HG02870 (cell line): ENCODE measurements around the gene CLPTM1.
"Not testable (repeated sequence)": the region's sequence is repeated elsewhere in the genome, so short reads cannot be mapped to it uniquely, and the experiment has no call there.

ENCODE experiments used
- ATAC-seq: cut with Tn5 transposase; IDR thresholded peaks from one replicate; pipeline ENCODE4 v1.9.1; 2021; ENCODE audit warnings: mild to moderate bottlenecking, moderate library complexity; ENCODE audit not compliant: unreplicated experiment

Gene CLPTM1

GRCh38 chr19:44942067-44942571, 13.1 kb upstream of the CLPTM1 start, which contains the start of gene APOC4:
Gene APOC4, plus strand, starts transcription at chr19:44942237. Its CDS starts 41 bp downstream, at chr19:44942278.
- no peak for ATAC-seq

DNA sequence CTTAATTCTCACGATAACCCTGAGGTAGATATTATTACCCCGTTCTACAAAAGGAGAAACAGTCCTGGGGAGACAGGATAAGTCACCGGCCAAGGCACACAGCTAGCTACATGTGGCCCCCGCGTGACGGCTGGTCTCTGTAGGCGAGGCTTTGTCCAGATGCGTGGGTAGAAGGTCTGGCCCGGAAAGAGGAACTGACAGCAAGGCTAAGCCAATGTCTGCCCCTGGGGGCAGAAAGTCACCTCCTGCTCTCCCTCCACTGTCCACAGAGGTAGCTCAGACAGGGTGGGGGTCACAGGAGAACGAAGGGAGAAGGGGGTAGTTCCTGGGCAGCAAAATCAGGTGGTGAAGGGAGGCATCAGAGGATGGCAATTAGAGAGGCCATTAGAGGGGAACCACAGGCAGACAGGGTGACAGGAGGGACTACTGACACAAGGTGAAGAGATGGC, 11.4 kb upstream of the CLPTM1 start:
- peak; percentile 65 for ATAC-seq

DNA sequence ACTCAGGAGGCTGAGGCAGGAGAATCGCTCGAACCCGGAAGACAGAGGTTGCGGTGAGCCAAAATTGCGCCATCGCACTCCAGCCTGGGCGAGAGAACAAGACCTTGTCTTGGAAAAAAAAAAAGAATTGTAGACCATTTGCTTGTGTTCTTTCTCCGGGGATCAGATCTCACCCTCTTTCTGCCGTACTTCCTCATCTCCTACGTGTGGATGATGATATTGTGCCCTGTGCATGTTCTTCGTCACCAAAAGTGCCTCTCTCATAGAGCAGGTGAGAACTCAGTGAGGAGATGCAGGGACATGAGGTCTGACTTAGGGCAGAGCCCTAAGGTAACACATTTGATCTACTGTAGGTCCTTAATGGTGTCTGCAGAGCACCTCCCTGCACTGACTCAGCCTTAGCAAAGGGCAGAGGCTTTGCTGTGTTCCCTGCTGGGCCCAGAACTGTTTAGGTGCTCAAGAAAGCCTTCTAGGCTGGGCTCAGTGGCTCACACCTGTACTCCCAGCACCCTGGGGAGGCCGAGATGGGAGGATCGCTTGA, 8.1 kb upstream of the CLPTM1 start:
- no peak for ATAC-seq

GRCh38 chr19:44948237-44948636, 6.9 kb upstream of the CLPTM1 start:
- no peak for ATAC-seq

DNA sequence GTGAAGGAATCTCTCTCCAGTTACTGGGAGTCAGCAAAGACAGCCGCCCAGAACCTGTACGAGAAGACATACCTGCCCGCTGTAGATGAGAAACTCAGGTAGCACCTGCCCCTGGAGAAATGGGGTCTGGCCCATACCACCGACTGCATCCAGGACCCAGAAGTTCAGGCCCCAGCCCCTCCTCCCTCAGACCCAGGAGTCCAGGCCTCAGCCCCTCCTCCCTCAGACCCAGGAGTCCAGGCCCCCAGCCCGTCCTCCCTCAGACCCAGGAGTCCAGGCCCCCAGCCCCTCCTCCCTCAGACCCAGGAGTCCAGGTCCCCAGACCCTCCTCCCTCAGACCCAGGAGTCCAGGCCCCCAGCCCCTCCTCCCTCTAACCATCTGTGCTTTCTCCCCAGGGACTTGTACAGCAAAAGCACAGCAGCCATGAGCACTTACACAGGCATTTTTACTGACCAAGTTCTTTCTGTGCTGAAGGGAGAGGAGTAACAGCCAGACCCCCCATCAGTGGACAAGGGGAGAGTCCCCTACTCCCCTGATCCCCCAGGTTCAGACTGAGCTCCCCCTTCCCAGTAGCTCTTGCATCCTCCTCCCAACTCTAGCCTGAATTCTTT, 6.3 kb upstream of the CLPTM1 start:
- ATAC-seq: no peak

- ATAC-seq: no peak
Observed at GRCh38 chr19:44949550-44949949, 5.6 kb upstream of the CLPTM1 start.

- no peak for ATAC-seq
Observed at GRCh38 chr19:44951179-44952159, 3.7 kb upstream of the CLPTM1 start.

DNA sequence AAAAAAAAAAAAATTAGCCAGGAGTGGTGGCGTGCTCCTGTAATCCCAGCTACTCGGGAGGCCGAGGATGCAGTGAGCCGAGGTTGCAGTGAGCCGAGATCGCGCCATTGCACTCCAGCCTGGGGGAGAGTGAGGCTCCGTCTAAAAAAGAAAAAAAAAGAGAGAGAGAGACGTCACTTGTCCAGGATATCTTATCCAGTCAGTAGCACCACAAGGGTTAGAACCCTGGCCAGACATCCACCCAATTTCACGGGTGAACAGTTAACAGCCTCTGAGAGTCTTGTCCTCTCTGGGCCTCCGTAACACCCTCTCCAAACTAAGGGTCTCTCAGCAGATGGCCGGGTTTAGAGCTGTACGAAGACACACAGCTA, 917 bp upstream of the CLPTM1 start:
- no peak for ATAC-seq

DNA sequence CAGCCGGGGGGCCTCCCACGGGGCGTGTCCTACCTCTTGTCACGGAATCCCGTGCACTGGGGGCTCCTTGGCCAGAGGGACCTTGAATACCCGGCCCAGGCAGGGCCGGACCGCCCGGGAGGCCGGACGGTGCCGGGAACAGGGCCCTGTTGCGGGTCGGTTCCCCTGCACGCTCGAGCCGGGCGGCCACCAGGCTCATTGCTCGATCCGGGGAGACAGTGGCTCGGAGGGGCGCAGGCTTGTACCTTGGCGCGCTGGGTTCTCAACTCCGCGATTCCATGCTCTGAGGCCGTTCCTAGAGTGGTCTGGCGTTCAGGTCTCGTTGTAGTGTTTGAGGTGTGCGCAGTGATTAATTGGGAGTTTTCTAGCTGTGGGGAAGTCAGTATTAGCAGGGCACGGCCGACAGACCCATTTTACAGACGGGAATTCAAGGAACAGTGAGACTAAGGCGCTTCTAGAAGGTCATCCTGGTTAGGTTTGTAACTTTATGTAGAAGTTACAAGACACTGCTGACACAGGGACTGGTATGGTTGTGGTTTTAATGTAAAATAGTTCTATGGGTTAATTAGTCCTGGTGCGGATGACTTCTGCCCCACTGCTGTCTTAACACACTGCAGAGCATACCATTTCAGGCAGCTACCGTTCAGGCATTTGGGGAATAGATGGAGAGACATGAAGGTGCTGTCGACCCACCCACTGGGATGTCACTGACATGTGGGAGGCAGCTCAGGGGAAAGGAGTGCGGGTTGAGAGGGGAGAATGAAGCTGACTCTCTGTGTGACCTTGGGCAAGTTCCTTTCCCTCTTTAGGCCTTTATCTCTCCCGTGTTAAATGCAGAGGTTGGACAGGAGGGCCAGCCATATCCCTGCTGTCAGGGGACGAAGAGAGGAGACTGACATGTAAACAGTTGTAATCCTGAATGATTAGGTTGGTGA, 592 bp downstream of the CLPTM1 start:
- no peak for ATAC-seq

DNA sequence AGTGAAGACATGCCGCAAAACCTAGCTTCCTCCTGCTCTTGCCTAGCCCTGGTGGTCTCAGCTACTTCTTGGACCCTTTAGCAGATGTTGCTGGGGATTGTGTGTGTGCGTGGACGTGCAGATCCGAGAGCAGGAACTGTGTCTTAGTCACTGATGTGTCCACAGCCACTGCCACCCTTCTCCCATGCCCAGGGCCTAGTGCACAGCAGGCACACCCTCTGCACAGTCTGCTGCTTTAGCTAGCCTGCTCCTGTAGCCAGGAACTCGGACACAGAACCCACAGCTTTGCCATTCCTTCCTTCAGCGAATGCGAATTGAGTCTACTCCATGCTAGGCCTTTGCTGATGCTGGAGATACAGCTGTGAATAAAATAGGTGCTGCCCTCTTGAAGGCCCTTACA, 2.3 kb downstream of the CLPTM1 start:
- ATAC-seq: no peak

DNA sequence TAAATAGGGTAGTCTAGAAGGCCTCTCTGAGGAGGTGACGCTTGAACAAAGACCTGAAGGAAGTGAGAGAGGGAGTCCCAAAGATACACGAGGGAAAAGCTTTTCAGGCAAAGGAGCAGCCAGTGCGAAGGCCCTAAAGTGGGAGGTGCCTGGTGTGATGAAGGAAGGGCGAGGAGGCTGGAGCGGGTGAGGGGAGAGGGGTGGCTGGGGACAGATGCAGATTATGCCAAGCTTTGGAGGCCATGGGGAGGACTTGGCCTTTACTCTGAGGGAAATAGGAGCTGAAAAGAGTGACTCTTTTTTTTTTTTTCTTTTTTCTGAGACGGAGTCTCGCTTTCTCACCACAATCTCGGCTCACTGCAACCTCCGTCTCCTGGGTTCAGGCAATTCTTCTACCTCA, 2.9 kb downstream of the CLPTM1 start:
- ATAC-seq: no peak

GRCh38 chr19:44959691-44960090, 4.5 kb downstream of the CLPTM1 start:
- ATAC-seq: no peak

DNA sequence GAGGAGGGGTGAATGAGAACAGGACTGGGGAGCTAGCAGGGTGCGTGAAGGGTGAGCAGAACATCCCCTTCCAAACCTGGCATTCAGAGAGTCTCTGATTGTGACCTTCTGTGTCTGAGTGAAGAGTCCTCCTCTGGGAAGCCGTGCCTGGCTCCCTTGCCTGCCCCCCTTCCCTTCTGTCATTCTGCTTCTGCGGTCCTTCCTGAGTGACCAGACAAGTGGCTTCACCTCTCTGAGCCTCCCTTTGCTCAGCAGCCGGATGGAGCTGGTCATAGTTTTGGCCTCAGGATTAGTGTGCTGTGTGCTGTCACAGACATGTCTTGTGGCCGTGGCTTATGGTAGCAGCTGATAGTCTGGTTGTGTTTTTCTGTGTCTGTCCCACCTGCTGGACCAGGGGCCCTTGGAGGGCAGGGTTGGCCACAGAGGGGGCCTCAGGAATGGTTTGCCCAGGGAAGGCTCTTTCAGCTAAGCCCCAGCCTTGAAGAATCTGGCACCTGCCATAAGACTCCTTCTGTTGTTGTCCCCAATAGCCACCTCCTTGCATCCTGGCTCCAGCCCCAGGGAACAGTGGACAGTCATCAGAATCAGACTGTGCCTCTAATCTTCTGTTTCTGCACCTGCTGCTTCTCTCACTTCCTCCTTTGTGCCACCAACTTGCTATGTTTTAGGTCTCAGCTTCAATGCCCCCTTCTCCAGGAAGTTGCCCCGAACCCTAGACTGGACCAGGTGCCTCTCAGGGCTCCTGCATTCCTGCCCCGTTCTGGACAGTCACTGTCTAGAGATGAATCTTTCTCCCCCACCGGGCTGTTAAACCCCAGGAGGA, 5.9 kb downstream of the CLPTM1 start:
- no peak for ATAC-seq

GRCh38 chr19:44961821-44962220, 6.6 kb downstream of the CLPTM1 start:
- ATAC-seq: no peak

- ATAC-seq: no peak
Observed at GRCh38 chr19:44968118-44968517, 12.9 kb downstream of the CLPTM1 start.

GRCh38 chr19:44968670-44969069, 13.5 kb downstream of the CLPTM1 start:
- no peak for ATAC-seq

DNA sequence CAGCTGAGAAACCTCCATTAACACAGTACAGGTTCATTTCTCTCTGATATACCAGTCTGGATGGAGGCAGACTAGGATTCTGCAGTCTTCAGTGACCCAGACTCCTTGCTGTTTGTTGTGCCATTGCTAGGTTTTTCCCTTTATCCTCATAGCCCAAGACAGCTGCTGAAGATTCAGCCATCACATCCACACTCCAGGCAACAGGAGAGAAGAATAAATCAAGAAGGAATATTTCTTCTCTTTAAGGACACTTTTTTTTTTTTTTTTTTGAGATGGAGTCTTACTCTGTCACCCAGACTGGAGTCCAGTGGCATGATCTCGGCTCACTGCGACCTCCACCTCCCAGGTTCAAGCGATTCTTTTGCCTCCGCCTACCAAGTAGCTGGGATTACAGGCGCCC, 14.3 kb downstream of the CLPTM1 start:
- ATAC-seq: no peak

- not testable (repeated sequence) for ATAC-seq
Observed at GRCh38 chr19:44971451-44971850, 16.3 kb downstream of the CLPTM1 start.

DNA sequence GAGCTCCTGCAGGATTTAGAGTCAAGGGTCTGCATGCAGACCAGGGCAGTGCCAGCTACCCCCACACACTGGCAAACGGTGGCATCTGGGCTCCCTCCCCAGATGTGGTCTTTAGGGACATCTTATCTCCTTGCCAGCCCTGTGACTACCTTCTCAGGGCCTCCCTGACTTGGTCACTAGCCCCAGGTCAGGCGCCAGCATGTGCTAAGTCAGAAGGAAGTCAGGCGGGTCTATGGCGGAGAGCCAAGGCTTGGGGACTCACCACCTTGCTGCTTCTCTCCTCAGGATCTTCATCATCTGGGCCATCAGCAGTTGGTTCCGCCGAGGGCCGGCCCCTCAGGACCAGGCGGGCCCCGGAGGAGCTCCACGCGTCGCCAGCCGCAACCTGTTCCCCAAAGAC, 17.6 kb downstream of the CLPTM1 start:
- ATAC-seq: no peak
